Fibroblast of peridontal ligament (primary cell): ENCODE results near the gene GADL1.
A peak's percentile ranks its signal among the peaks of the same experiment; 100 is the strongest.

Experiments
- DNase-seq: peaks from one replicate; pipeline ENCODE4 v3.0.0-alpha.2; 2010; ENCODE audit errors: extremely low read depth

The GADL1 gene

GRCh38 chr3:30760040-30760695 lies 134.3 kb downstream of the GADL1 start:
- DNase-seq, result no peak

DNA sequence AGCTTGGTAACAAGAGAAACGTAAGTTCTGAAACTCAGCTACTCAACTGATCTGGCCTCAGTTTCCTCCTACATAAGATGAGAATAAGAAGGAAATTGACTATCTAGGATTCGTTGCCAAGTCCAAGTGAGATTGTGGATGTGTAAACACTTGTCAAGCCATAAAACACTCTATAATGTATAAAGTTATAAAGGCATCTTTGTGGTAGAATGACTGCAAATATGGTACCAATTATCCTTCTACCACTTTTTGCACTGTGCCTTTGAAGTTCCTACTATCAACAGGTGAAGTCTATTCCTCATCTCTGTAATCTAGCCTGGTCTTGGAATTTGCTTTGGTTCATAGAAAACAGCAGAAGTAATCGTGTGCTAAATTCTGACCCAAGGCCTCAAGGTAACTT lies 138.2 kb downstream of the GADL1 start:
- DNase-seq, result no peak

DNA sequence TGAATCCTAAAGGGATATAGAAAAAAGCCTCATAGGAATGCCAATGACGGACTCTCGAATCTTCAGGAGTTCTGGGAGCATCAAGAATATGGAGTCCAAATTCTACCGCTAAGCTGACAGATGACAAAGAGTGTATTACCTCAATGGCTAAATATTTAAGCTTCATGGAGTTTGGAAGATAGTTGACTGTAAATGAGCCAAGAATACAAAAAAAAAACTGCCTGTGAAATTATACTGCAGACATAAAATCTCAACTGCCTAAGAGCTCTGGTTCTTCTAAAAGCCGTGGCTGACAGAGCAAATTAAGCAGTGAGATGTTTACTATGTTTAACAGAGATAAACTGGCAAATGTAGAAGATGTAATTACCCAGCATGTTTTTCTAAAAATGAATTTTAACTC lies 140.0 kb downstream of the GADL1 start:
- no peak for DNase-seq

GRCh38 chr3:30753766-30754165 lies 140.7 kb downstream of the GADL1 start:
- no peak for DNase-seq

DNA sequence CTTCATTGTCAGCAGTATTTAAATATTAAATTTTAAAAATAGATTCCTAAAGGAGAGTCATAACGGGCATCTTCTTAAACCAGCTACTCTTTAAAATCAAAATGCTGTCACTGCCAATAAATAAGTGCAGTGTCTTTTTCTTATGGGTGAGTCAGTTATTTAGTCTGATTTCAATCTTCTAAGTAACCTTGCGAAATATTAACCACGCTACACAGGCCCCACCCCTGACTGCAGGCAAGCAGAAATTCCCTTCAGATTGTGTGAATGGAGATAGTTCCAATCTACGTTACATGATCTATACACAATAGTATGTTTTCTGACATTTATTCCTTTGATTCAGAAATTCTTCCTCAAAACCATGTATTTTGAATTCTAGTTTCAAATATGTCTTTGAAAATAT lies 141.5 kb downstream of the GADL1 start:
- peak; percentile 86 for DNase-seq

GRCh38 chr3:30752491-30752890 lies 142.0 kb downstream of the GADL1 start:
- no peak for DNase-seq

- peak; percentile 66 for DNase-seq
Observed at GRCh38 chr3:30751610-30752299, 142.7 kb downstream of the GADL1 start.

GRCh38 chr3:30750967-30751366 lies 143.5 kb downstream of the GADL1 start:
- DNase-seq, result no peak

DNA sequence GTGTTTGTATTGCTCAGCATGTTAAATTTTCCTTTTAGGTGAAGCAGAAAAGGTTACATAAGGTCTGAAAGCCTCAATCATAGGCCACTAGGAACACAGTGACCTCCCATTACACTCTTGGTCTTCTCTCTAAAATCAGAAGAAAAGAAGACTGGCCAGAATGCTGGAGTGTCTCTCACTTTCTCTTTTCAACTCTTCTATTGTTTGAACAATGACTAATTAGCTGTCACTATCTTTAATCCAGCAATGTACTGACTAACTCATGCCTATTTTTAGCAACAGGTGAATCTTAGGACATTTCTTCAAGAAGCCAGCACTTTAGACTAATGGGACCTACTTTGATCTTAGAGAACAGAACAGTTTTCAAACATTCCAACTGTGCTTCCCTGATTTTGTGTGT lies 145.2 kb downstream of the GADL1 start:
- no peak for DNase-seq

DNA sequence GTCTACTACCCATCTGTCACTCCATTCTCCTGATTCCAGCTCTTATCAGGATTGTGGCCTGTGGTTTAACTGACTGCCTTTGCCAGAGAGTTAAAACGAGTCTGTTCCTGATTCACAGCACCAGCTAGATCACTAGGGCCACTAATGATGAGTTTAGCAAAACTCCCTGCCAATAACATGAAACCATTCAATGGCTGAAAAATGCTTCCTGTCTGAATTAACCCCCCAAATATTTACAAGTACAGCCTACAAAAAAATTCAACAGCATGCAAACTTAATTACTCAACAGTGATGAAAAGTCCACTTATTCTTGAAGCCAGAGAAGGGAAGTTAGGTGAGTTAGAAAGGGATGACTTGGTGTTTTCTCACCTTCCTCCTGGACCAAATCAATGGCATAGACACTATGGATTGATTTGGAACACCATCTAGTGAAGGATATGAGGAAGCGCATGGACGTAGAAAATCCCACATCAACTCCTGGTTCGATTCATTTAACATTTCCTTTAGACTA lies 146.6 kb downstream of the GADL1 start:
- peak; percentile 53 for DNase-seq

GRCh38 chr3:30743641-30744317 lies 150.7 kb downstream of the GADL1 start:
- no peak for DNase-seq

DNA sequence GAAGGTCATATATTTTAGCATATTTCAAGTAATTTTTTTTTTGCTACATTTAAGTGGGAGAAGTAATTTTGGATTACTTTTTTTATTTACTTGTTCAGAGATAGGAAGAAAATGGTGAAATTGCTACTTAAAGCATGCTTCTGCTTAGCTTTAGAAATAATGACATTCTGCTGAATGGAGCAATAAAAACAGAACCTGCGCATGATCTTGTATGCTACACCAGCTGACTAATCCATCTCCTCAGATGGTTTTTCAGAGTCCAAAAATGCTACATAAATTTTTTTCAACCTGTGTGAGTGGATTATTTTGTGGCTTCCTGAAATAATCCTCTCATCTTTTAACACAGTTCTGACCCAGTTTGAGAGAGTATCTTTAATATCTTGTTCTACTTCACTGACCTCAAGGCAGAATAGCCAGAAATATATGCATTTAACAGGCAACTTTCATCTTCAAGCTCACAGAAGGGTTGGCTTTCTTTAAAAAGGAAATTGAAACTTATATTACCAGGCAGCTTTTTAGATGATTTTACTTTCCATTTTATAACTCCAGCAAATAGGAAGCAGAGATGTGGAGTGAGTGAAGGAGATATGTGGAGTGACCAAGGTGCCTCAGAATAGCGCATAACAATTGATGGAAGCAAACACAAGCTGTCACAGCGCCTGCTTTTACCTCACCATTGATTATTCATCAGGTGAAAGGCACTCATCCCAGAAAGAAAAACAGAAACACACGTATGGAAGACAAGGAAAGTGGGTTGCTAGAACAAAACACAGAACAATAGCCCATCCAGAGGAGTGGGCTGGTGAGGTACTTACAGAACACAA lies 151.5 kb downstream of the GADL1 start:
- DNase-seq, result no peak

- no peak for DNase-seq
Observed at GRCh38 chr3:30741889-30742288, 152.6 kb downstream of the GADL1 start.

DNA sequence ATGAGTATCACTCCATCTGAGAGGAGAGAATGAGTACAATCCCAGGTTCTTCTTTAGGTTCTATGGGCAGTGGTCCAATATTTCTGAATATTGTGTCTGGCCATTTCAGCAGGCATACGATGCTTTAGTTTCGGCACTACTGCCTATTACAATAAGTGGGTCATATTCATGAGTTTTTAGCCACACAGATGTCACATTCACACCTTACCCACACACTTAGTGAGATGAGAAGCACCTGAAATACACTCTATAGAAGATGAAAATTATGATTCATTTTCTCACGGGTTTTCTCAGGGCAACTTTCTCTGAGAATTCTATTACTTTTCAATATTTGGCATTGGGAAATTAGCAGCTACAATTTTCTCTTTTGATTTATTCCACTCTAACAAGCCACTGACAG lies 155.9 kb downstream of the GADL1 start:
- no peak for DNase-seq

DNA sequence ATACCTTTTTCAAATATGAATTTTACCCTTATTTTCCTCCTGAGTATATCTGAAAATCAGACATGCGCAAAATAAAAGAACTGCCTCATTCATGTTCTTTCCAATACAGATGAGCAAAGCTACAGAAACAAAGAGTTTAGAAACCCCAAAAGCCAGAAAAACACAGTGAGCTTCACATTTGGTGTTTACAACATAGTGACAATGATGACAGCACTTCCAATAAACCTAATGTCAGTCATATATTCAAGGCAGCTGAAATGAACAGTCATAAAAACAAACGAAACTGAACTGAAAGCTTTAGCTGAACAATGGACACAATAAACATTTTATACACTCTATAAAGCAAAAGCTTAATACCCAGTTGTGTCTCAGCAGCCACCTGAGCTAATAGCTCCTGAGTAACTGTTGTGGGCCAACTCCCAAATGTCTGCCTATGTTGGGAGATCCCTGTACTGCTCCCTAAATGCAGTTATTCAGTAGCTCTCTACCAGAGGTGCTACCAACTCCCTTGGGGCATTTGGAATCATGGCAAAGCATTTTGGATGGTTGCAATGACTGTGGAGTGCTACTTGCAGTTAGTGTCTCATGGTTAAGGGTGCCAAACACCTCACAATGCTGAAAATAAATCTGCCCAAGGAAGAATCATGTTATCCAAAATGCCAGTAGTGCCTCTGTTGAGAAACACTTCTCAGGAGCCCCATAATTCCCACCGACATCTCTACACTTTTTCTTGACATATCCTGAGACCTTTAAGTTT lies 156.5 kb downstream of the GADL1 start:
- no peak for DNase-seq

DNA sequence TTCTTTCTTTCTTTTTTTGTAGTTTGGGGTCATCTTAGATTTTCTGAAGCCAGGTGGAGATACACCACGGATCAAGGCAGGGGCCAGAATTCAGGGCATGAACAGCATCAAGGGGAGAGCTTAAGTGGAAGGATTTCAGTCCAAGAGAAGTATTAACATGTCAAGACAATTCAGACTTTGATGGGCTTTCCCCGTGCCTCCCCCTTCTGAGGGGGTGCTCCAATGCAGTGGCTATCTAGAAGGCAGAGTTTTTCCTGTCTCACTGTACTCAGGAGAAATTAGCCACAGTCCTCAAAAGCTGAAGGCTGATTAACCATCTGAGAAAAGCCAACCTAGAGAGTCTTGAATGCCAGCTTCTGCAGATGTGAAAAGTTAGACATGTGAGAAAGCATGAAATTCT lies 160.8 kb downstream of the GADL1 start:
- DNase-seq, result no peak

- no peak for DNase-seq
Observed at GRCh38 chr3:30733209-30733608, 161.3 kb downstream of the GADL1 start.

- DNase-seq, result no peak
Observed at GRCh38 chr3:30730967-30731366, 163.5 kb downstream of the GADL1 start.

DNA sequence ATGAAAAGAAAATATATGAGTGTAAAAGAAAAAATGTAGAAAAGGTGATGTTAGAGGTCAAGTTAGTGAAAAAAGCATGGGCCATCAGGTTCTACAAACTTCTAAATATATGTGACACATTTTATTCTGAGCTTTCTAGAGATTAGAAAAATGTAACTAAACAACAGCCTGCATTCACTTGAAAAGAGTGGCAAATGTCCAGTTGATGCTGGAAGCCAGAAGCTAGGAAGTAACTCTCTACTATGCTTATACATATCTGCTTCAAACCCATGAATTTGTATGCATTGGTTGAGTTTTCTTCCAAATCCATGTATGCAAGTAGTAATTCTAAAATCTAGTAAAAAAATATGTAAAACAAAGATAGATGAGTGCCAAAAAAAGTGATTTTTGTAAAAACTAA lies 164.5 kb downstream of the GADL1 start:
- no peak for DNase-seq

DNA sequence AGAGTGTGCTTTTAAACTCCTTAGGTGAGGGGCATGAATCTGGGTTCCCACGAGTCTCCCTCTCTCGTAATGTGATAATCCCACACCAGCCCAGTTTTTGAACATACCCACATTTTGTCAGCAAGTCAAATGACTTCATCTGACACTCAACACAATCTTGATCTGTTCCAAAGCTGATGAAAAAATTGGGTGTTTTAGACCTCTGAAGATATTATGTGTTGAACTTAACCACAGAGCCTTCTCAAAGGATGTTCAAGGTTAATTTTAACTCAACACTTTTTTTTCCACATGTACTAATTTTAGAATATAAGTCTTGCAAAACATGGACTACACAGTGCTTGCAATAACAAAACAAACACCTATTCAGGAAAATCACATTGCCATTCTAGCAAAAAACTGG lies 164.9 kb downstream of the GADL1 start:
- no peak for DNase-seq

DNA sequence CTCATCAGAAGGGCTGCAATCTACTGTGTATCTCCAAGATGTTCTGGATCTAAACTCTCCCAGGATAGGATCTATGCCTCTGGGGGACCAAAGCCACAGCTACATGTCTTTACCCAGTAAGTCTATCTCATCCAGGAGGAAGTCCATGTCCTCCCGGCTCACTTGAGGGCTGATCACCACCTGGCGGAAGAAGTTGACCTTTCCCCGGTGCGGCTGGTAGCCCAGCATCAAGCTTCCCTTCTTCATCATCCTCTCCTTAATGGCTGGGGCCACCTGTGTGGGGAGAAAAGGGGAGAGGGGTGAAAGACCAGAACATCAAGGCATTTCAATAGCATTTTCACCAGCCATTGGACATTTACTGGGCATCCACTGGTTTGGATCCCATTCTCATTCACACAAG lies 166.3 kb downstream of the GADL1 start:
- DNase-seq, result no peak
